ENCODE results near the gene FAM222A.

The FAM222A gene

DNA sequence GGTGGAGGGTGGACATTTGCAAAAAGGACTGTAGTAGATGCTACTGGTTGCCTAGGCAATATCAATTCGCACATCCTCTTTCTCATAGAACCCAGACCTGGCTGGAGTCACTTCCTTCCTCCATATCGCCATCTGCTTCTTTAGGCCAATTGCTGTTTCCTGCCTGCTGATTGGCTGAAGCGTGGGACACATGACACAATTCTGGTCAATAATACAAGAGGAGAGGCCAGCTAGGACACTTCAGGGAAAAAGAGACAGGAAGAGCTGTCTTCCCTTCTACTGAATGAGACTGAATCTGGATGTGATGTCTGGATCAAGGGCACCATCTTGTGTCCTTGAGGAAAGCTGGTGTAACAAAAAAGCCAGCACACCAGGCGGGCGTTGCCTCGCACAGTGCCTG is 65.8 kb downstream of the FAM222A start:
- no peak for DNase-seq (ENCODE audit: low read depth)
- TF ChIP-seq, protein P1, sequence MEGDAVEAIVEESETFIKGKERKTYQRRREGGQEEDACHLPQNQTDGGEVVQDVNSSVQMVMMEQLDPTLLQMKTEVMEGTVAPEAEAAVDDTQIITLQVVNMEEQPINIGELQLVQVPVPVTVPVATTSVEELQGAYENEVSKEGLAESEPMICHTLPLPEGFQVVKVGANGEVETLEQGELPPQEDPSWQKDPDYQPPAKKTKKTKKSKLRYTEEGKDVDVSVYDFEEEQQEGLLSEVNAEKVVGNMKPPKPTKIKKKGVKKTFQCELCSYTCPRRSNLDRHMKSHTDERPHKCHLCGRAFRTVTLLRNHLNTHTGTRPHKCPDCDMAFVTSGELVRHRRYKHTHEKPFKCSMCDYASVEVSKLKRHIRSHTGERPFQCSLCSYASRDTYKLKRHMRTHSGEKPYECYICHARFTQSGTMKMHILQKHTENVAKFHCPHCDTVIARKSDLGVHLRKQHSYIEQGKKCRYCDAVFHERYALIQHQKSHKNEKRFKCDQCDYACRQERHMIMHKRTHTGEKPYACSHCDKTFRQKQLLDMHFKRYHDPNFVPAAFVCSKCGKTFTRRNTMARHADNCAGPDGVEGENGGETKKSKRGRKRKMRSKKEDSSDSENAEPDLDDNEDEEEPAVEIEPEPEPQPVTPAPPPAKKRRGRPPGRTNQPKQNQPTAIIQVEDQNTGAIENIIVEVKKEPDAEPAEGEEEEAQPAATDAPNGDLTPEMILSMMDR (IDR thresholded peaks at IDR 0.05; ENCODE audit: control insufficient read depth, insufficient read depth, low read depth, low read length, missing control alignments) = no peak

DNA sequence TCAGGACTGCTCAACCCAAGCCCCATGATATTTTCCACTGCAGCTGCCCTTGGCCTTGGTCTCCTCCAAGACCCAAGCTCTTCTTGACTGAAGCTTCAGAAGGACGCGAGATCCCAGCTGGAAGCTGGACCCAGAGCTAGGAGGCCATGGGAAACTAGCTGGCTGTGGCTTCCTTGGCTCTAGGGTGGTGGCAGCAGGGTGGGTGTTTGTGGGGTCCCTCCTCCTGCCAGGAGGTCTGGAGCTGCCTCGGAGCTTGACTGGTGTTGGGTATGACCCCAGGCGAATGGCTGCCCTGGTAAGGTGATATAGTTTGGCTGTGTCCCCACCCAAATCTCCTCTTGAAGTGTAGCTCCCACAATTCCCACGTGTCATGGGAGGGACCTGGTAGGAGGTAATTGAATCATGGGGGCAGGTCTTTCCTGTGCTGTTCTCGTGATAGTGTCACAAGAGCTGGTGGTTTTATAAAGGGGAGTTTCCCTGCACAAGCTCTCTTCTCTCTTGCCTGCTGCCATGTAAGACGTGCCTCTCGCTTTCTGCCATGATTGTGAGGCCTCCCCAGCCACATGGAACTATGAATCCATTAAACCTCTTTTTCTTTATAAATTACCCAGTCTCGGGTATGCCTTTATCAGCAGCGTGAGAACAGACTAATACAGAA is 68.2 kb downstream of the FAM222A start:
- no peak overlapping the region for H3K4me3 ChIP-seq (ENCODE audit: control insufficient read depth, low read depth, low read length)
- no peak for DNase-seq (ENCODE audit: low read depth)
- TF ChIP-seq, protein P1 (IDR thresholded peaks at IDR 0.05; ENCODE audit: control insufficient read depth, insufficient read depth, low read depth, low read length, missing control alignments) = no peak

More for the DNA sequence above, 65.8 kb downstream of the FAM222A start:
- H3K4me3 ChIP-seq (ENCODE audit: control insufficient read depth, low read depth, low read length) = no peak overlapping the region

DNA sequence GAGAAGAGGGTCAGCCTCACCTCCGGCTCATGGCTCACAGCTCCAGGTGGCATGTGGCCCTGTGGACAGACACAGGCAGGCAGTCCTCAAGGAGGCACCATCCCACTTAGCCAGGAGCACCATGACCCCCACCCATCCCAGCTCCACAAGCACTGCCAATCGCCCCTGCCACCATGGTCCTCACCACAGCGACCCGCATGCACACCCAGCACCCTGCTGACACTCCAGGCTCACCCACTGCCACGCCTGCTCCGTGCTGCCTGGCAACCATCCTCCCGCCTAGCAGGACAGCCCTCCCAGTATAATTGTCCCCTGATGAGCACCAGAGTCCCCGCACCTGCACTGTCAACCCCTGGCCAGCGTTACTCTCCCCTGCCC is 68.7 kb downstream of the FAM222A start:
- DNase-seq (ENCODE audit: low read depth) = no peak

DNA sequence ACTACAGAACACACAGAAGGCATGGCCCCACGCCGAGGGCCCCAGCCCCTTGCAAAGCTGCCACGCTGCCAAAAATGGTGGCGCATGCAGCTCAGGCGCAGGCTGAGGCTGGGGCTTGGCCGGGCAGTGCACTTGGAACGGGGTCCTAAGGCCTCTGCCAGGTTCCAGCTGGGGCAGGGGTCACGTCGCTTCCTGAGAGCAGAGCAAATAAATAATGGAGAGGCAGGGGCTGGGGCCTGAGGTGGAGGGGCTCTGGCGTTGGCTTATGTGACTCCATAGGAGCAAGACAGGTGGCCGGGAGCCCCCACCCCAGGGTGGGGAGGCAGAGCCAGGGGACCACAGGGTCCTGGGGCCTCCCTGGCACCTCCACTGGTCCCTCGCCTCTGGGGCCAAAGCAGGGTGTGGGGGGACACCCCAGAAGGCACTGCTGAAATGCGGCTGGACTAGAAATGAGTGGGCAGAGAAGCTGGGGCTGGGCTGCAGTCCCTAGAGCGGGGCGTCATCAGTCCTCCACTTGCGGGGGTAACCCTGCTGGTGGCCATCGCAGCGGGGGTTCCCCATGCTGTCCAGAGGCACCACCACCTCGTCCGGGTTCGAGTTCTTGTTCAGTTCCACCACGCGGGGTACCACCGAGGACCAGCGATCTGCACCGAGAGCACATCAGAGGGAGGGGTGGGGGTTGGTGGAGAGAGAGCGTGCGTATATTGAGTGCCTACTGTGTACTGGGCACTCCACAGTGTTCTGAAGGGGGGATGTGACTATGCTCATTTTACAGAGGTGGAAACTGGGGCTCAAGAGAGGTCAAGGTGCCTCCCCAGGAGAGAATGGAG is 69.7 kb downstream of the FAM222A start:
- DNase-seq (ENCODE audit: low read depth) = no peak
- TF ChIP-seq, protein P1 (IDR thresholded peaks at IDR 0.05; ENCODE audit: control insufficient read depth, insufficient read depth, low read depth, low read length, missing control alignments) = no peak
- H3K4me3 ChIP-seq (ENCODE audit: control insufficient read depth, low read depth, low read length) = no peak overlapping the region

More for the DNA sequence above, 68.7 kb downstream of the FAM222A start:
- no peak overlapping the region for H3K4me3 ChIP-seq (ENCODE audit: control insufficient read depth, low read depth, low read length)
- TF ChIP-seq, protein P1 (IDR thresholded peaks at IDR 0.05; ENCODE audit: control insufficient read depth, insufficient read depth, low read depth, low read length, missing control alignments) = no peak

DNA sequence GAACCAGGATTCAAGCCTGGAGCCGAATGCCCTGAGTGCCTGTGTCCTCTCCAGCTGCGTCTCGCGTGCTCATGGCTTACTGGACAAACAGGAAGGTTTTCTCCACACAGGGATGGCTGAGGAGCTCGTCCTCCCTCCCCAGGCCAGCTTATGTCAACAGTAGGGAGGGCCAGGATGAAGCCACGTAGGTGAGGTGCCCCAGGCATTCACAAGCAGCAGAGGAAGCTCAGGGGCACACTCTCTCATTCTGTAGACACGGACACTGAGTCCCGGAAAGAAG is 70.3 kb downstream of the FAM222A start:
- DNase-seq (ENCODE audit: low read depth) = no peak
- no peak overlapping the region for H3K4me3 ChIP-seq (ENCODE audit: control insufficient read depth, low read depth, low read length)
- TF ChIP-seq, protein P1 (IDR thresholded peaks at IDR 0.05; ENCODE audit: control insufficient read depth, insufficient read depth, low read depth, low read length, missing control alignments) = no peak

DNA sequence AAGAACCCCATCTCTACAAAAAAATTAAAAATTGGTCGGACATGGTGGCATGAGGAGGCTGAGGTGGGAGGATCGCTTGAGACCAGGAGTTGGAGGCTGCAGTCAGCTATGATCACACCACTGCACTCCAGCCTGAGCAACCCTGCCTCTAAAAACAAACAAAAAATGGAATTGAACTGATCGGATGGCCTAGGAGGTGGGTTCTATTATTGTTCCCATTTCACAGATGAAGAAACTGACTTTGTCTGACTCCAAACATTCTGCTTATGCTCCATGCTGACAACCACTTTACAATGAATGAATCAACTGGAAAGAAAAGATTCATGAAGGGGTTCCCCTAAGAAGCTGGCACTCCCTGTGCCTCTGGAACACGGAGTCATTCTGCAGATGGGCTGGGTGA is 72.2 kb downstream of the FAM222A start:
- H3K4me3 ChIP-seq (ENCODE audit: control insufficient read depth, low read depth, low read length) = no peak overlapping the region
- no peak for DNase-seq (ENCODE audit: low read depth)
- TF ChIP-seq, protein P1 (IDR thresholded peaks at IDR 0.05; ENCODE audit: control insufficient read depth, insufficient read depth, low read depth, low read length, missing control alignments) = no peak
